ENCODE results near the gene MCM6.

Gene MCM6

GRCh38 chr2:135913727-135914365 lies 37.6 kb upstream of the MCM6 start:
- Histone ChIP-seq H3K4me3 (ENCODE audit: low read depth, low read length) (no peak overlapping the region), H3K79me2 (no peaks in the 10 kb centered on the region), H3K36me3 (ENCODE audit: control insufficient read depth, insufficient read depth, low read length) (no peaks in the 10 kb centered on the region), H3K4me1 (no peaks in the 10 kb centered on the region), H3K27ac (no peak overlapping the region), H3K9me3 (ENCODE audit: control insufficient read depth, low read length) (no peaks in the 10 kb centered on the region), H3K9ac (no peak overlapping the region), H3K4me2 (ENCODE audit: low read length) (no peak overlapping the region), H2AFZ (no peak overlapping the region), H3K27me3 (ENCODE audit: control insufficient read depth, insufficient read depth, low read length) (no peaks in the 10 kb centered on the region)
- peak; percentile 77 for TF ChIP-seq CTCF (IDR thresholded peaks at IDR 0.05)

- Histone ChIP-seq H3K79me2 (no peaks in the 10 kb centered on the region), H3K4me1 (no peaks in the 10 kb centered on the region), H3K9me3 (ENCODE audit: control insufficient read depth, low read length) (no peaks in the 10 kb centered on the region), H3K4me3 (ENCODE audit: low read depth, low read length) (no peak overlapping the region), H3K4me2 (ENCODE audit: low read length) (no peak overlapping the region), H3K27ac (no peak overlapping the region), H3K27me3 (ENCODE audit: control insufficient read depth, insufficient read depth, low read length) (no peaks in the 10 kb centered on the region), H3K9ac (no peak overlapping the region), H3K36me3 (ENCODE audit: control insufficient read depth, insufficient read depth, low read length) (no peaks in the 10 kb centered on the region), H2AFZ (no peak overlapping the region)
- TF ChIP-seq CTCF (IDR thresholded peaks at IDR 0.05): no peak
Measured at GRCh38 chr2:135909976-135910375, 33.7 kb upstream of the MCM6 start.

GRCh38 chr2:135905679-135906078 lies 29.4 kb upstream of the MCM6 start:
- H3K79me2 ChIP-seq: no peaks in the 10 kb centered on the region
- no peaks in the 10 kb centered on the region for H3K36me3 ChIP-seq (ENCODE audit: control insufficient read depth, insufficient read depth, low read length)
- H3K4me1 ChIP-seq: no peaks in the 10 kb centered on the region
- no peak overlapping the region for H3K4me3 ChIP-seq (ENCODE audit: low read depth, low read length)
- no peaks in the 10 kb centered on the region for H3K9me3 ChIP-seq (ENCODE audit: control insufficient read depth, low read length)
- TF ChIP-seq CTCF (IDR thresholded peaks at IDR 0.05): no peak
- no peak overlapping the region for H2AFZ ChIP-seq
- H3K27ac ChIP-seq: no peak overlapping the region
- no peaks in the 10 kb centered on the region for H3K27me3 ChIP-seq (ENCODE audit: control insufficient read depth, insufficient read depth, low read length)
- H3K4me2 ChIP-seq (ENCODE audit: low read length): no peak overlapping the region
- H3K9ac ChIP-seq: no peak overlapping the region

GRCh38 chr2:135904341-135904989 lies 28.2 kb upstream of the MCM6 start:
- TF ChIP-seq CTCF (IDR thresholded peaks at IDR 0.05): no peak
- no peak overlapping the region for H3K27ac ChIP-seq
- H3K4me1 ChIP-seq: no peaks in the 10 kb centered on the region
- no peak overlapping the region for H3K9ac ChIP-seq
- H3K4me2 ChIP-seq (ENCODE audit: low read length): no peak overlapping the region
- no peak overlapping the region for H3K4me3 ChIP-seq (ENCODE audit: low read depth, low read length)
- H3K27me3 ChIP-seq (ENCODE audit: control insufficient read depth, insufficient read depth, low read length): no peaks in the 10 kb centered on the region
- no peaks in the 10 kb centered on the region for H3K36me3 ChIP-seq (ENCODE audit: control insufficient read depth, insufficient read depth, low read length)
- H3K9me3 ChIP-seq (ENCODE audit: control insufficient read depth, low read length): no peaks in the 10 kb centered on the region
- H2AFZ ChIP-seq: no peak overlapping the region
- no peaks in the 10 kb centered on the region for H3K79me2 ChIP-seq

GRCh38 chr2:135903650-135904049 lies 27.4 kb upstream of the MCM6 start:
- TF ChIP-seq CTCF (IDR thresholded peaks at IDR 0.05): no peak
- H3K36me3 ChIP-seq (ENCODE audit: control insufficient read depth, insufficient read depth, low read length): no peaks in the 10 kb centered on the region
- H3K4me2 ChIP-seq (ENCODE audit: low read length): no peak overlapping the region

More at GRCh38 chr2:135903650-135904049, 27.4 kb upstream of the MCM6 start:
- Histone ChIP-seq H3K27me3 (ENCODE audit: control insufficient read depth, insufficient read depth, low read length) (no peaks in the 10 kb centered on the region), H3K4me3 (ENCODE audit: low read depth, low read length) (no peak overlapping the region), H3K27ac (no peak overlapping the region), H2AFZ (no peak overlapping the region), H3K4me1 (no peaks in the 10 kb centered on the region), H3K9ac (no peak overlapping the region), H3K9me3 (ENCODE audit: control insufficient read depth, low read length) (no peaks in the 10 kb centered on the region), H3K79me2 (no peaks in the 10 kb centered on the region)
